Thyroid gland (tissue), 4 donors: ENCODE data around the gene E2F1. TPM values are rescaled to one million over a fixed set of nuclear protein-coding genes. Genes with fewer than 3 reads are reported as not detected.
A peak's percentile ranks its signal among the peaks of the same experiment; 100 is the strongest.

Source experiments
- DNase-seq, 2 donors: peaks; one replicate each; pipeline ENCODE4 v3.0.0-alpha.2; 2019
- H3K27ac ChIP-seq, 3 donors: fragments of 200-600 bp; sonication (generic); 1 replicate in 2 of 3; 2 replicates in 1 of 3; pipeline ENCODE4 v1.5.1; 2016 to 2019; ENCODE audit warnings: mild to moderate bottlenecking in 1 of 3, moderate library complexity in 1 of 3
- H3K27me3 ChIP-seq: fragments of 200-600 bp; sonication (generic); one replicate; pipeline ENCODE4 v1.5.1; 2019
- H3K36me3 ChIP-seq, 2 donors: fragments of 200-600 bp; sonication (generic); one replicate each; pipeline ENCODE4 v1.5.1; 2016 to 2019
- H3K4me1 ChIP-seq, 2 donors: fragments of 200-600 bp; sonication (generic); one replicate each; pipeline ENCODE4 v1.5.1; 2017 to 2019
- H3K4me3 ChIP-seq, 3 donors: fragments of 200-600 bp; sonication (generic); replicated peaks in 1 of 3; 1 replicate in 2 of 3; 2 replicates in 1 of 3; pipeline ENCODE4 v1.5.1; 2016; ENCODE audit warnings: mild to moderate bottlenecking in 1 of 3
- H3K9me3 ChIP-seq: fragments of 200-600 bp; sonication (generic); one replicate; pipeline ENCODE4 v1.5.1; 2017
- POLR2A ChIP-seq, 2 donors: fragments of 450-650 bp; IDR thresholded peaks; one replicate each; pipeline ENCODE4 v1.6.1; 2017; ENCODE audit warnings: antibody characterized with exemption in 2 of 2, mild to moderate bottlenecking in 2 of 2, moderate library complexity in 1 of 2
- WGBS, 2 donors: methylation state at CpG; one replicate each; pipeline ENCODE4 v1.1.5; 2017; 5-methylcytosine and 5-hydroxymethylcytosine counted together
- intact Hi-C: fragments of 100-400 bp; cut with DNase I; formaldehyde crosslinking; loops from one replicate; pipeline ENCODE4 v1.15.1; 2023
- total RNA-seq, 4 donors: library from RNA; depleted of rRNA; stranded (reverse); fragments of >200 nt; gene quantifications; one replicate each; pipeline ENCODE4 v1.2.3, GENCODE V29; 2016
- TF ChIP-seq, protein P1 (sequence below), 6 experiments: fragments of 200-600 bp in 3 of 6; fragments of 450-650 bp in 3 of 6; sonication (generic) in 3 of 6; IDR thresholded peaks; one replicate each; pipeline ENCODE4 v1.5.1; 2016 to 2019; ENCODE audit warnings: antibody characterized with exemption in 6 of 6, mild to moderate bottlenecking in 2 of 6, inconsistent platforms in 1 of 6, moderate library complexity in 1 of 6

E2F1 gene
- total RNA-seq, 4 donors from 2014 or later = 0.42 to 0.89 (median 0.67) TPM; not detected in 1

DNA sequence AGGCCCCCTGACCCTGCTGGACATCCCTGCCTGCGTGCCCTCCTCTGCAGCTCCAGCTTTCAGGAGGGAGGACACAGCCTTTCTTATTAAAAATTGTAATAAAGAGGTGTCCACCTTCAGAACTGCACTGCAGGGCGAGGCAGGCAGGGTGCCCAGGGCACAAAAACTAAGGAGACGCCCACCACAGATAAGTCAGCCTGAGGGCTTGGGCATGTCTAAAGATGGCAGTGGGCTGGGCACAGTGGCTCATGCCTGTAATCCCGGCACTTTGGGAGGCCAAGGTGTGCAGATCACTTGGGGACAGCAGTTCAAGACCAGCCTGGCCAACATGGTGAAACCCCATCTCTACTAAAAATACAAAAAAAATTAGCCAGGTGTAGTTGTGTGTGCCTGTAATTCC is 31.0 kb downstream of the E2F1 start:
- H3K4me3 ChIP-seq = no peak overlapping the region
- intact Hi-C loops = no loop called here
- TF ChIP-seq, protein P1, sequence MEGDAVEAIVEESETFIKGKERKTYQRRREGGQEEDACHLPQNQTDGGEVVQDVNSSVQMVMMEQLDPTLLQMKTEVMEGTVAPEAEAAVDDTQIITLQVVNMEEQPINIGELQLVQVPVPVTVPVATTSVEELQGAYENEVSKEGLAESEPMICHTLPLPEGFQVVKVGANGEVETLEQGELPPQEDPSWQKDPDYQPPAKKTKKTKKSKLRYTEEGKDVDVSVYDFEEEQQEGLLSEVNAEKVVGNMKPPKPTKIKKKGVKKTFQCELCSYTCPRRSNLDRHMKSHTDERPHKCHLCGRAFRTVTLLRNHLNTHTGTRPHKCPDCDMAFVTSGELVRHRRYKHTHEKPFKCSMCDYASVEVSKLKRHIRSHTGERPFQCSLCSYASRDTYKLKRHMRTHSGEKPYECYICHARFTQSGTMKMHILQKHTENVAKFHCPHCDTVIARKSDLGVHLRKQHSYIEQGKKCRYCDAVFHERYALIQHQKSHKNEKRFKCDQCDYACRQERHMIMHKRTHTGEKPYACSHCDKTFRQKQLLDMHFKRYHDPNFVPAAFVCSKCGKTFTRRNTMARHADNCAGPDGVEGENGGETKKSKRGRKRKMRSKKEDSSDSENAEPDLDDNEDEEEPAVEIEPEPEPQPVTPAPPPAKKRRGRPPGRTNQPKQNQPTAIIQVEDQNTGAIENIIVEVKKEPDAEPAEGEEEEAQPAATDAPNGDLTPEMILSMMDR (IDR thresholded peaks at IDR 0.05) = no peak
- TF ChIP-seq POLR2A (IDR thresholded peaks at IDR 0.05) = no peak
- no peak overlapping the region for H3K27ac ChIP-seq
- WGBS, 2 donors = 52 to 69% methylated on average over 3 to 4 of the region's 4 CpGs
- no peaks in the 10 kb centered on the region for H3K9me3 ChIP-seq
- DNase-seq = no peak
- H3K36me3 ChIP-seq = peaks cover 10 to 17% of the 10 kb centered on the region in 2 donors
- H3K4me1 ChIP-seq = peaks cover 3 to 8% of the 10 kb centered on the region in 2 donors
- H3K27me3 ChIP-seq = no peaks in the 10 kb centered on the region

DNA sequence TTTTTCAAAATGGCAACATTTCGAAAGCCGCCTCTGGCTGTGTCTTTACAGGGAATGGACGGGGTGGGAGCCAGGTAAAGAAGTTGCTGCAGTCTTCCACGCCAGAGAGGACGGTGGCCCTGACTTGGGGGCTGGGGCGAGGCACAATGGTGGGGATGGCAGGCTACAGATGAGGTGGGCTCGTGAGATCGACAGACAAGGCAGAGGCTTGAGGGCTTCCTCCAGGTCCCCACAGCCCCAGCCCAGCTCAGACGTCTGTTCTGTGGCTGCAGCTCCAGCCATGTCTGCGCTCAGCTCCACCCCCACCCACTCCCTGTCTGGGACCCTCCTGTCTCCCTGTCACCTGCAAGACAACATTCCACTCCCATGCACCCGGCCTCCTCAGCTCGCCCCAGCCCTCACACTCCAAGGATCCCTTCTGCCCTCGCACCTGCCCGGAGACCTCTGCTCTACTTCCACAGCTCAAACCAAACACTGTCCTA is 31.5 kb downstream of the E2F1 start:
- H3K4me3 ChIP-seq = no peak overlapping the region
- H3K36me3 ChIP-seq = peaks cover 7 to 16% of the 10 kb centered on the region in 2 donors
- H3K4me1 ChIP-seq = peaks cover 3 to 10% of the 10 kb centered on the region in 2 donors
- WGBS, 2 donors = 56 to 62% methylated on average over 13 of the region's 14 CpGs
- H3K27ac ChIP-seq = no peak overlapping the region
- TF ChIP-seq, protein P1 (IDR thresholded peaks at IDR 0.05) = no peak
- no peak for TF ChIP-seq POLR2A (IDR thresholded peaks at IDR 0.05)
- H3K9me3 ChIP-seq = no peaks in the 10 kb centered on the region
- H3K27me3 ChIP-seq = no peaks in the 10 kb centered on the region
- intact Hi-C loops = loop anchor here (5.0 kb wide), 1 partner anchor 202 kb away; no protein-coding TSS in a partner anchor
- DNase-seq = no peak

DNA sequence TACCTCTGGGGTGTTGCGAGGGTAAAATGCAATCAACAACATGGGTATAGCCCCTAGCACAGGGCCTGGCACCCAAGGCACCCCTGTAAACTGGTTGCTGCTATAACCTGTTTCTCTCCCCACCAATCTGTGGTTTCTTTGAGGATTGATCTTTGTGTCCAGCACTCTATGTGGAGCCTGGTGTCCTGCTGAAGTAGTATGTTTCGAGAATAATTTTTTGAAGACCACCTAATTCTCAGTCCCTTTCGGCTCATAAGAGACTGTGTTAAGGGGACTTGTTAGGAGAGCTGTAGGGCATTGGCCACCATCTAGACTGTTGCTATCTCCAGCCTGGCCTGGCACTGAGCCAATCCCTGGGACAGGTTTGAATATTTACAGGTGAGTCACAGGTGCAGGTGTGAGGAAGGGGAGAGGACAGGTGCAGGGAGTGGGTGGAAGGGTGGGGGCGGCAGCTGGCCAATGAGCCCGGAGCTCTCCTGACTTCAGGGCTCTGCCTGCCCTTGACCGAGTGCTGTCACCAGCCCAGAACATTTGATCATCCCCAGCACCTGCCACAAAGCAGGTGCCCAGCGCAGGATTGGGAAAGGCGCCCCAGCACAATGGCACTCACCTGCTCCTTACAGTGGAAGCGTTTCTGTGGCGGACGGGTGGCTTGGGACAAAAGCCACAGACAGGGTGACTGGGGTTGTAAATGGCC is 32.1 kb downstream of the E2F1 start:
- DNase-seq = peak; percentile 81 to 83
- H3K27me3 ChIP-seq = no peaks in the 10 kb centered on the region
- intact Hi-C loops = loop anchor here (5.0 kb wide), 1 partner anchor 202 kb away; no protein-coding TSS in a partner anchor
- H3K36me3 ChIP-seq = peaks cover 7 to 11% of the 10 kb centered on the region in 2 donors
- H3K4me1 ChIP-seq = peaks cover 7 to 17% of the 10 kb centered on the region in 2 donors
- WGBS, 2 donors = 69 to 70% methylated on average over 9 to 11 of the region's 11 CpGs
- H3K27ac ChIP-seq = no peak overlapping the region
- H3K9me3 ChIP-seq = no peaks in the 10 kb centered on the region
- no peak for TF ChIP-seq POLR2A (IDR thresholded peaks at IDR 0.05)
- no peak overlapping the region for H3K4me3 ChIP-seq

DNA sequence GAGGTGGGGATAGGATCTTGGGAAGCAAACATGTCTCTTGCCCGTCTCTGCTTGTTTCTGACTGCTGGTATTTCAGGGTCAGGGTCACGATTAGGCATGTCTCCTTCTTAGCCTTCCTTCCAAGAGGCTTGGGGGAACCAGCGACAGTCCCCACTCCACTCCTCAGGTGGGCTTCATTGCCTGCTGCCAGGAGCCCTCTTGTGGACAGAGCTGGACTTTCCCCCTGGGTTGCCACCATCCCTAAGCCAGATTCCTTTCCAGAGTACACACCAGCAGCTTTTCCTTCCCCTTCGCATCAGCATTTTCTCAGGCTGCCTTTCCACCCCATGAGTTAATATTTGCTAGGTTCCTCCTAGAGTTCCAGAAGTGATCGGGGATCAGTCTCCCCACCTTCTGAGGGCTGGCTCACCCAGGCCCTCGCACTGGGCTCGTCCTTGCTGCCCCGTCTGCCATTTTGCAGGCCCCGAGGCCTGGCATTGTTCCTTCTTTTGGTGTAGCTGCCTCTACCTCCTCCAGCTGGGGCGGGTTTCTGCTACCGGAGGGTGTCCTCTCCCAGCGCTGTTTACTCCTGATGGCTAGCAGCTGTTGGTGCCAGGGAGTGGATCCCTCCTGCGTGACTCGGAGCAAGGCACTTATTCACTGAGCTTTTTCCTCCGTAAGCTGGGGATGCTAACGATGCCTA is 32.8 kb downstream of the E2F1 start:
- intact Hi-C loops = loop anchor here (5.0 kb wide), 1 partner anchor 201 kb away; no protein-coding TSS in a partner anchor
- no peak for TF ChIP-seq POLR2A (IDR thresholded peaks at IDR 0.05)
- TF ChIP-seq, protein P1 (IDR thresholded peaks at IDR 0.05) = peak; percentile 50 to 84 (median 79)
- peak; percentile 70 to 73 for DNase-seq
- Histone ChIP-seq H3K4me3 (no peak overlapping the region), H3K27ac (no peak overlapping the region), H3K9me3 (no peaks in the 10 kb centered on the region), H3K27me3 (no peaks in the 10 kb centered on the region), H3K36me3 (peaks cover 7 to 11% of the 10 kb centered on the region in 2 donors), H3K4me1 (peaks cover 11 to 24% of the 10 kb centered on the region in 2 donors)
- 59 to 62% methylated on average over 16 of the region's 16 CpGs for WGBS, 2 donors

DNA sequence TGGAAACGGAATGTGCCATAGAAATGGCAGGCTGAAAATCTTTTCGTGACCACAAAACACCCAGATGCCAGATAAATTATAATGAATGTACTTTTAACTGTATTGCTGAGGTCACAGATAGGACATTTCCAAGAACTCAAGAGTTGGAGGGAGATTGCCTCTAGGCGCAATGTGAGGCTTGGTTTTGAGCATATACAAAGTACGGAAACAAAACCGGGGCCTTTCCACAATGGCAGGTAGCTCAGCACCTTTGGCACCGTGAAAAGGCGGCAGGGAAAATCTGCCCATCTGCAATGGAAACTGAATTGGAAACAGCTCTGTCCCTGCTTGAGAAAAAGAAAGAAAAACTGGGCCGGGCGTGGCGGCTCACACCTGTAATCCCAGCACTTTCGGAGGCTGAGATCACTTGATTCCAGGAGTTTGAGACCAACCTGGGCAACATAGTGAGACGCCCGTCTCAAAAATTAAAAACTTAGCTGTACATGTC is 34.6 kb downstream of the E2F1 start:
- Histone ChIP-seq H3K9me3 (no peaks in the 10 kb centered on the region), H3K27ac (no peak overlapping the region), H3K27me3 (no peaks in the 10 kb centered on the region), H3K4me3 (no peak overlapping the region), H3K36me3 (no peaks in the 10 kb centered on the region), H3K4me1 (peaks cover 15 to 35% of the 10 kb centered on the region in 2 donors)
- WGBS, 2 donors = 80 to 84% methylated on average over 13 of the region's 13 CpGs
- TF ChIP-seq POLR2A (IDR thresholded peaks at IDR 0.05) = no peak
- intact Hi-C loops = loop anchor here (5.0 kb wide), 1 partner anchor 199 kb away; no protein-coding TSS in a partner anchor
- no peak for DNase-seq
